ENCODE results near the gene B4GALT3. TPM values are rescaled to one million over a fixed set of nuclear protein-coding genes. Genes with fewer than 3 reads are reported as not detected.

The B4GALT3 gene
- total and polyA plus RNA-seq, 9 of the 15 experiments (the other 6 are each of a cell fraction or from before 2014, with no cell fraction given): 31.2 to 103 (median 46.1) TPM

GRCh38 chr1:161216945-161217712, 39.8 kb upstream of the B4GALT3 start:
- Histone ChIP-seq H4K20me1 (replicated peaks; ENCODE audit: control insufficient read depth, insufficient read depth, low read length) (no peaks in the 10 kb centered on the region), H3K4me3 (no peak overlapping the region), H3K4me1 (replicated peaks in 1 of 2; ENCODE audit: control insufficient read depth in 2 of 2, insufficient read depth in 2 of 2, low read length in 2 of 2) (peaks cover 3 to 25% of the 10 kb centered on the region in 2 experiments; a peak in 4 of 5 replicates), H3K79me2 (ENCODE audit: control insufficient read depth, insufficient read depth, low read length) (no peaks in the 10 kb centered on the region), H3K9me1 (ENCODE audit: control insufficient read depth, insufficient read depth, low read length) (no peaks in the 10 kb centered on the region), H3K9ac (ENCODE audit: insufficient read depth in 1 of 2, low read depth in 2 of 2, low read length in 2 of 2) (peak overlapping the region in 1 of 2 experiments; percentile 53; a peak in 2 of 4 replicates), H3K27me3 (ENCODE audit: control insufficient read depth in 2 of 2, insufficient read depth in 2 of 2, low read length in 2 of 2) (no peaks in the 10 kb centered on the region), H2AFZ (ENCODE audit: low read depth, low read length) (peak overlapping the region; percentile 74), H3K36me3 (ENCODE audit: control insufficient read depth, insufficient read depth, low read length) (peaks cover 25% of the 10 kb centered on the region), H3K4me2 (ENCODE audit: insufficient read depth, low read length) (no peak overlapping the region; the same call in 1 of the 2 replicates), H3K27ac (ENCODE audit: extremely low read depth, low read depth, low read length) (peak overlapping the region; percentile 31; the same call in 1 of the 3 replicates), H3K9me3 (replicated peaks; ENCODE audit: control insufficient read depth, insufficient read depth, low read depth, low read length) (no peaks in the 10 kb centered on the region)
- intact Hi-C loops (cut with micrococcal nuclease): no loop called here
- DNase-seq (ENCODE audit: extremely low read depth in 1 of 4, low spot score in 3 of 4): peak in 1 of 4 experiments; percentile 5
- 55% methylated on average over 7 of the region's 7 CpGs for WGBS (ENCODE audit: insufficient coverage, low coverage, missing lambda C conversion rate)
- no TSS peak for BruUV-seq (replicated peaks)
- peak; percentile 86 for TF ChIP-seq ETV1 (tag; conservative IDR thresholded peaks at IDR 0.05; ENCODE audit: low read depth)
- no peak for TF ChIP-seq FOXM1 (IDR thresholded peaks at IDR 0.05; ENCODE audit: low read depth)
- TF ChIP-seq FOXM1 (CRISPR knock-in tag; IDR thresholded peaks at IDR 0.05; ENCODE audit: low read depth): no peak
- TF ChIP-seq NFXL1 (CRISPR knock-in tag; IDR thresholded peaks at IDR 0.05): 0 out of 2 replicates have a peak, but pooled peaks have one; percentile 7
- TF ChIP-seq CTBP1 (IDR thresholded peaks at IDR 0.05; ENCODE audit: borderline replicate concordance): 0 out of 2 replicates have a peak, but pooled peaks have one; percentile 34
- TF ChIP-seq, protein P1, sequence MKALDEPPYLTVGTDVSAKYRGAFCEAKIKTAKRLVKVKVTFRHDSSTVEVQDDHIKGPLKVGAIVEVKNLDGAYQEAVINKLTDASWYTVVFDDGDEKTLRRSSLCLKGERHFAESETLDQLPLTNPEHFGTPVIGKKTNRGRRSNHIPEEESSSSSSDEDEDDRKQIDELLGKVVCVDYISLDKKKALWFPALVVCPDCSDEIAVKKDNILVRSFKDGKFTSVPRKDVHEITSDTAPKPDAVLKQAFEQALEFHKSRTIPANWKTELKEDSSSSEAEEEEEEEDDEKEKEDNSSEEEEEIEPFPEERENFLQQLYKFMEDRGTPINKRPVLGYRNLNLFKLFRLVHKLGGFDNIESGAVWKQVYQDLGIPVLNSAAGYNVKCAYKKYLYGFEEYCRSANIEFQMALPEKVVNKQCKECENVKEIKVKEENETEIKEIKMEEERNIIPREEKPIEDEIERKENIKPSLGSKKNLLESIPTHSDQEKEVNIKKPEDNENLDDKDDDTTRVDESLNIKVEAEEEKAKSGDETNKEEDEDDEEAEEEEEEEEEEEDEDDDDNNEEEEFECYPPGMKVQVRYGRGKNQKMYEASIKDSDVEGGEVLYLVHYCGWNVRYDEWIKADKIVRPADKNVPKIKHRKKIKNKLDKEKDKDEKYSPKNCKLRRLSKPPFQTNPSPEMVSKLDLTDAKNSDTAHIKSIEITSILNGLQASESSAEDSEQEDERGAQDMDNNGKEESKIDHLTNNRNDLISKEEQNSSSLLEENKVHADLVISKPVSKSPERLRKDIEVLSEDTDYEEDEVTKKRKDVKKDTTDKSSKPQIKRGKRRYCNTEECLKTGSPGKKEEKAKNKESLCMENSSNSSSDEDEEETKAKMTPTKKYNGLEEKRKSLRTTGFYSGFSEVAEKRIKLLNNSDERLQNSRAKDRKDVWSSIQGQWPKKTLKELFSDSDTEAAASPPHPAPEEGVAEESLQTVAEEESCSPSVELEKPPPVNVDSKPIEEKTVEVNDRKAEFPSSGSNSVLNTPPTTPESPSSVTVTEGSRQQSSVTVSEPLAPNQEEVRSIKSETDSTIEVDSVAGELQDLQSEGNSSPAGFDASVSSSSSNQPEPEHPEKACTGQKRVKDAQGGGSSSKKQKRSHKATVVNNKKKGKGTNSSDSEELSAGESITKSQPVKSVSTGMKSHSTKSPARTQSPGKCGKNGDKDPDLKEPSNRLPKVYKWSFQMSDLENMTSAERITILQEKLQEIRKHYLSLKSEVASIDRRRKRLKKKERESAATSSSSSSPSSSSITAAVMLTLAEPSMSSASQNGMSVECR (CRISPR knock-in tag; IDR thresholded peaks at IDR 0.05): 0 out of 2 replicates have a peak, but pooled peaks have one; percentile 36
- TF ChIP-seq, protein P2, sequence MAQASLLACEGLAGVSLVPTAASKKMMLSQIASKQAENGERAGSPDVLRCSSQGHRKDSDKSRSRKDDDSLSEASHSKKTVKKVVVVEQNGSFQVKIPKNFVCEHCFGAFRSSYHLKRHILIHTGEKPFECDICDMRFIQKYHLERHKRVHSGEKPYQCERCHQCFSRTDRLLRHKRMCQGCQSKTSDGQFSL (CRISPR knock-in tag; IDR thresholded peaks at IDR 0.05): no peak
- TF ChIP-seq, protein P2 (tag; IDR thresholded peaks at IDR 0.05): no peak
- no peak for TF ChIP-seq NR2C2 (CRISPR knock-in tag; IDR thresholded peaks at IDR 0.05)
- peak; percentile 29; the same call in 1 of the 2 replicates for TF ChIP-seq NR2C2 (tag; IDR thresholded peaks at IDR 0.05)
- no peak for TF ChIP-seq TRIM28 (IDR thresholded peaks at IDR 0.05)
- TF ChIP-seq GABPA (tag; conservative IDR thresholded peaks at IDR 0.05; ENCODE audit: low read depth): peak; percentile 55
- TF ChIP-seq CEBPG (CRISPR knock-in tag; IDR thresholded peaks at IDR 0.05): no peak
- TF ChIP-seq CEBPG (tag; conservative IDR thresholded peaks at IDR 0.05 in 1 of 2, IDR thresholded peaks at IDR 0.05 in 1 of 2): peak in 1 of 2 experiments; percentile 52; a peak in 2 of 4 replicates
- in situ Hi-C loops (cut with MboI): no loop called here
- ATAC-seq: peak; percentile 36
- no peak for FAIRE-seq
- CTCF ChIA-PET (ENCODE audit: low intra/inter-chr PET ratio): no interaction called here
- POLR2A ChIA-PET: interaction anchor here (0.6 to 1.0 kb wide), 3 partner anchors 9 to 71 kb away, joined by 3 read pairs; no protein-coding TSS in a partner anchor

Data from K562 (cell line).